Gastrocnemius medialis (tissue), 4 donors: ENCODE results near the gene CALHM6.

Experiments
- POLR2A ChIP-seq, 2 donors: fragments of 450-650 bp; IDR thresholded peaks; one replicate each; pipeline ENCODE4 v1.6.1; 2017; ENCODE audit warnings: antibody characterized with exemption in 2 of 2, mild to moderate bottlenecking in 2 of 2, moderate library complexity in 2 of 2
- TF ChIP-seq, protein P1 (sequence below), 5 experiments: fragments of 450-650 bp in 3 of 5; fragments of 200-600 bp in 2 of 5; sonication (generic) in 2 of 5; IDR thresholded peaks in 4 of 5; conservative IDR thresholded peaks in 1 of 5; 1 replicate in 4 of 5; 2 replicates in 1 of 5; pipeline ENCODE4 v1.5.1; 2016 to 2019; ENCODE audit warnings: antibody characterized with exemption in 5 of 5, mild to moderate bottlenecking in 3 of 5, moderate library complexity in 3 of 5

DNA sequence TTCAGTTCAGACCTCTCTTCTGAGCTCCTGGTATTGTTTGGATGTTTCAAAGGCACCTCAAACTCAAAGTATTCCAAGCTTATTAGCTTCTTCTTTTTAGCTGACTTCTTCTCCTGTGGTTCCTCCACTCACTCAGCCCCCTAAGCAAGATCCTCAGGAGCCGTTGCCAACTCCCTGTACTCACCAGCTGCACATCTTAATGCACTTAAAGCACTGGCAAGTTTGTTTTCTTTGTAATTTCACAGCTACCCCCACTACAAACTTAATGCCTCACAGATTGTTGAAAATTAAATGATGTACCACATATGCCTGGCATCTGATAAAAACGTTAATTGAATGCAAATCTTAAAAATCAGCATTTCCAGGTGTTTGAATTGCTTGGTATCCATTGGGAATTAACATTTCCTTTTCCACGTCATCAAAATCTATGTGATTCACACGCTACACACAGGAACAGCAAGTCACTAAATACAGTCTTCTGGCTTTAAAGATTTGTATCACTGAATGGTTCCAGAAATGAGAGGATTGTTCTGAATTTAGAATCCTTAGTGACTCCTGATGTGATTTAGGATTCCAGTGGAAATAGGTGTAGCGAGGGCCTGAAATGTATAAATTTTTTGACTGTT, 24.5 kb downstream of the CALHM6 start:
- TF ChIP-seq, protein P1, sequence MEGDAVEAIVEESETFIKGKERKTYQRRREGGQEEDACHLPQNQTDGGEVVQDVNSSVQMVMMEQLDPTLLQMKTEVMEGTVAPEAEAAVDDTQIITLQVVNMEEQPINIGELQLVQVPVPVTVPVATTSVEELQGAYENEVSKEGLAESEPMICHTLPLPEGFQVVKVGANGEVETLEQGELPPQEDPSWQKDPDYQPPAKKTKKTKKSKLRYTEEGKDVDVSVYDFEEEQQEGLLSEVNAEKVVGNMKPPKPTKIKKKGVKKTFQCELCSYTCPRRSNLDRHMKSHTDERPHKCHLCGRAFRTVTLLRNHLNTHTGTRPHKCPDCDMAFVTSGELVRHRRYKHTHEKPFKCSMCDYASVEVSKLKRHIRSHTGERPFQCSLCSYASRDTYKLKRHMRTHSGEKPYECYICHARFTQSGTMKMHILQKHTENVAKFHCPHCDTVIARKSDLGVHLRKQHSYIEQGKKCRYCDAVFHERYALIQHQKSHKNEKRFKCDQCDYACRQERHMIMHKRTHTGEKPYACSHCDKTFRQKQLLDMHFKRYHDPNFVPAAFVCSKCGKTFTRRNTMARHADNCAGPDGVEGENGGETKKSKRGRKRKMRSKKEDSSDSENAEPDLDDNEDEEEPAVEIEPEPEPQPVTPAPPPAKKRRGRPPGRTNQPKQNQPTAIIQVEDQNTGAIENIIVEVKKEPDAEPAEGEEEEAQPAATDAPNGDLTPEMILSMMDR (IDR thresholded peaks at IDR 0.05 in 4 of 5, conservative IDR thresholded peaks at IDR 0.05 in 1 of 5): no peak
- TF ChIP-seq POLR2A (IDR thresholded peaks at IDR 0.05): no peak
